Cardiac muscle cell (in vitro differentiated cells and primary cell): ENCODE data around the gene MYH15. TPM values are rescaled to one million over a fixed set of nuclear protein-coding genes. Genes with fewer than 3 reads are reported as not detected.

Source experiments
- DNase-seq, 2 donors: peaks; one replicate each; pipeline versions ENCODE4 v3.0.0 to v3.0.0-alpha.2; 2010 to 2017; ENCODE audit warnings: low read depth in 1 of 2, low spot score in 1 of 2
- H3K27ac ChIP-seq: fragments of 200-600 bp; sonication (generic); 2 replicates; pipeline ENCODE4 v1.5.1; 2016
- H3K27me3 ChIP-seq: fragments of 200-600 bp; sonication (generic); 2 replicates; pipeline ENCODE4 v1.6.0; 2016; ENCODE audit warnings: control low read depth
- H3K36me3 ChIP-seq: fragments of 200-600 bp; sonication (generic); 2 replicates; pipeline ENCODE4 v1.5.1; 2016; ENCODE audit warnings: control low read depth
- H3K4me1 ChIP-seq: fragments of 200-600 bp; sonication (generic); 2 replicates; pipeline ENCODE4 v1.8.1; 2017; ENCODE audit warnings: low read depth, mild to moderate bottlenecking, mixed run types
- H3K4me3 ChIP-seq: fragments of 200-600 bp; sonication (generic); 2 replicates; pipeline ENCODE4 v1.5.1; 2016; ENCODE audit warnings: mild to moderate bottlenecking
- H3K9me3 ChIP-seq: fragments of 200-600 bp; sonication (generic); 2 replicates; pipeline ENCODE4 v1.5.1; 2017; ENCODE audit warnings: low read depth, mild to moderate bottlenecking, control low read depth
- polyA plus RNA-seq: library from polyadenylated mRNA; unstranded; fragments of >200 nt; fragmentation: Nextera tagmentation; extraction: Ambion mirVana; gene quantifications from 2 replicates; pipeline ENCODE4 v1.2.1, GENCODE V29; 2016
- total RNA-seq: library from RNA; depleted of rRNA; stranded (reverse); fragments of >200 nt; gene quantifications from 2 replicates; pipeline ENCODE4 v1.2.3, GENCODE V29; 2016
- TF ChIP-seq, protein P1 (sequence below): IDR thresholded peaks from 2 replicates; pipeline ENCODE4 v1.5.1; 2012; ENCODE audit warnings: low read depth, mild to moderate bottlenecking, low read length

The MYH15 gene
- total and polyA plus RNA-seq, 2 experiments from 2014 or later = 0.24 to 0.55 TPM

DNA sequence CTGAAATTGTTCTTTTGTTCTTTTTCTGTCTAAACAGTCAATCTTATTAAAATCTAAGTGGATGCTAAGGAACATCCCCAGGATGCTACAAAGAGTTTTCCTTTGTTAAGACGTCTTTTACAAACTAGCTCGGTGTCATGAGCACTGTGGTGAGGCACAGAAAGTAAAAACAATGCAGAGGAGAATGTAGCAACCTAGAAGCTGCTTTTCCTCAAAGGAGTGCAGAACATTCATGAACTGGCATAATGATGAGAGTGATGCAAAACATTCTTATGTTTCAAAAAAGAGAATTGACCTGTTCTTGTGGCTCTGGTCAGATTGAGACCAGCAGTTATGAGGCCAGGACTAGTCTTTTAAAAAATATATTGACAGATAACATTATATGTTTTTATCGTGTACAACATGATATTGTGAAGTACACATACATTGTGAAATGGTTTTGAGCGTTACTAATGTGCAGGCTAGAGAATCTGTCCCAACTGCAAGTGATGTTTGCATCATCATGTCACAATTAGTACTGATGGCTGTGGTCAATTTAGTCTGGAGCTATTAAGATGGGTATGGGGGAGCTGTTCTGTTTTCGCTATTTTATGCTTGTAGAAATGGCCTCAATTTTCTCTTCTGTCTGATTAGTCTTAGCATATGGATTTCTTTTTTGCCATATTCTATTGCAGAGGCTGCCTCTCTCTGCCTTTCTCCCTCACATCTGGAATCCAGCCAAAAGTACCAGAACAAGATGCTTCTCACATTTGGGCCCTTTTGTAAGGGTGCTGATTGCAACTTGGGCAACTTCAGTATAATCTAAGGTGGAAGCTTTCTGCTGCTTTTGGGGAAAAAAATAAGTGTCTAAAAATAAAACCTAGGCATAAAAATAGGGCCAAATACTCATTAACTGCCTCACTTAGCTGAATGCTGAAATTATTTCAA, 163.8 kb downstream of the MYH15 start:
- no peaks in the 10 kb centered on the region for H3K9me3 ChIP-seq
- no peaks in the 10 kb centered on the region for H3K4me1 ChIP-seq
- H3K4me3 ChIP-seq = no peak overlapping the region
- H3K36me3 ChIP-seq = no peaks in the 10 kb centered on the region
- no peak overlapping the region for H3K27ac ChIP-seq
- peak in 1 of 2 donors; percentile 18 for DNase-seq
- no peaks in the 10 kb centered on the region for H3K27me3 ChIP-seq
- TF ChIP-seq, protein P1, sequence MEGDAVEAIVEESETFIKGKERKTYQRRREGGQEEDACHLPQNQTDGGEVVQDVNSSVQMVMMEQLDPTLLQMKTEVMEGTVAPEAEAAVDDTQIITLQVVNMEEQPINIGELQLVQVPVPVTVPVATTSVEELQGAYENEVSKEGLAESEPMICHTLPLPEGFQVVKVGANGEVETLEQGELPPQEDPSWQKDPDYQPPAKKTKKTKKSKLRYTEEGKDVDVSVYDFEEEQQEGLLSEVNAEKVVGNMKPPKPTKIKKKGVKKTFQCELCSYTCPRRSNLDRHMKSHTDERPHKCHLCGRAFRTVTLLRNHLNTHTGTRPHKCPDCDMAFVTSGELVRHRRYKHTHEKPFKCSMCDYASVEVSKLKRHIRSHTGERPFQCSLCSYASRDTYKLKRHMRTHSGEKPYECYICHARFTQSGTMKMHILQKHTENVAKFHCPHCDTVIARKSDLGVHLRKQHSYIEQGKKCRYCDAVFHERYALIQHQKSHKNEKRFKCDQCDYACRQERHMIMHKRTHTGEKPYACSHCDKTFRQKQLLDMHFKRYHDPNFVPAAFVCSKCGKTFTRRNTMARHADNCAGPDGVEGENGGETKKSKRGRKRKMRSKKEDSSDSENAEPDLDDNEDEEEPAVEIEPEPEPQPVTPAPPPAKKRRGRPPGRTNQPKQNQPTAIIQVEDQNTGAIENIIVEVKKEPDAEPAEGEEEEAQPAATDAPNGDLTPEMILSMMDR = no peak

DNA sequence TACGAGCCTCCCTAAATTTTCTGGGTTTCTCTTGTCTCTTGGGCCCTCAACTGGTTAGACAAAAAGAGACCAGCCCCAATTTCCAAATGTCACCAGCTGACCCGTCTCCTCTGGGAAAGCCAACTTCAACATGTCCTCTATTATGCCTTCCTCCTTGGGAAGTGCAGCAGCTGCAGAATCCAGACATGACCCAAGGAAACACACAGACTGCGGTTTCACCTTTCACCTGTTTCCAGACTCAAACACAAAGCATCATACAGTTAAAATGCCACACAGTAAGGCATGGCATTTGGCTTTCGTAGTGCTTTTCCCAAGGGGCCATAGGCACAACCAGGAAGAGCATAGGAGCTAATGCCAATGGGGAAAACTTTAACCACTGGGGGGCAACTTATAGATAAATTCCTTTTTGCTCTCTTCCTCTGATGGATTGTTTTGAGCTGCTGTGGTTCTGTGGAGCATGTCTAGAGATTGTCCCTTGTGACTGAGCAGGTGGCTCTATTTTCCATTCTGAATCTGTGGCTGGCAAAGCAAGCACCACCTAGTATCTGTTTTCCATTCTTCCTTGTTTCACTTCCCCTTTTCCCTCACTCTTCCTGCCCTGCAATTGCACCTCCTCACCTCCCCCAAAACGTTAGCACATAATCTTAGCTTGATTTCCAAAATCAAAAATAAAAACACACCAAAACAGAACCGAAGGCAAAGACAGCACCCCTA, 164.7 kb downstream of the MYH15 start:
- H3K27me3 ChIP-seq = no peaks in the 10 kb centered on the region
- no peak for DNase-seq
- H3K9me3 ChIP-seq = no peaks in the 10 kb centered on the region
- no peaks in the 10 kb centered on the region for H3K4me1 ChIP-seq
- TF ChIP-seq, protein P1 = no peak
- H3K27ac ChIP-seq = no peak overlapping the region
- H3K4me3 ChIP-seq = no peak overlapping the region
- no peaks in the 10 kb centered on the region for H3K36me3 ChIP-seq

DNA sequence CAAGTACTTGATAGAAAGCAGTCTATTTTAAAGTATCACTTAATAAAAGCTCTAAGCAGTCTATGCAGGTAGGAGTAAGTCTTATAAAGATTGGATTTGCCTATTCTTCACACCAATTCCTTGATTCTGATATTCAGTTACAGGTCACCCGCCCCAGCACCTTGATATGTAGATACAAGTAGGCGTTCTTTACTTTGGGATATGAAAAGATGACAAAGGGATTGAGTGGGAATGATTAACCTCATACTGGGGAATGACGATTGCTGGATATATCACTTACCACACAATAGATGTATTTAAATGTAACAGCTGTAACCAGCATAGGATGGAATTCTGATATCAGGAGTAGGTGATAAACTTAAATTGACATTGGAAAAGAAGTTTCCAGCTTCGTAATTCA, 166.9 kb downstream of the MYH15 start:
- Histone ChIP-seq H3K9me3 (no peaks in the 10 kb centered on the region), H3K36me3 (no peaks in the 10 kb centered on the region), H3K27me3 (no peaks in the 10 kb centered on the region), H3K4me1 (no peaks in the 10 kb centered on the region), H3K27ac (no peak overlapping the region), H3K4me3 (no peak overlapping the region)
- TF ChIP-seq, protein P1 = no peak
- DNase-seq = no peak

DNA sequence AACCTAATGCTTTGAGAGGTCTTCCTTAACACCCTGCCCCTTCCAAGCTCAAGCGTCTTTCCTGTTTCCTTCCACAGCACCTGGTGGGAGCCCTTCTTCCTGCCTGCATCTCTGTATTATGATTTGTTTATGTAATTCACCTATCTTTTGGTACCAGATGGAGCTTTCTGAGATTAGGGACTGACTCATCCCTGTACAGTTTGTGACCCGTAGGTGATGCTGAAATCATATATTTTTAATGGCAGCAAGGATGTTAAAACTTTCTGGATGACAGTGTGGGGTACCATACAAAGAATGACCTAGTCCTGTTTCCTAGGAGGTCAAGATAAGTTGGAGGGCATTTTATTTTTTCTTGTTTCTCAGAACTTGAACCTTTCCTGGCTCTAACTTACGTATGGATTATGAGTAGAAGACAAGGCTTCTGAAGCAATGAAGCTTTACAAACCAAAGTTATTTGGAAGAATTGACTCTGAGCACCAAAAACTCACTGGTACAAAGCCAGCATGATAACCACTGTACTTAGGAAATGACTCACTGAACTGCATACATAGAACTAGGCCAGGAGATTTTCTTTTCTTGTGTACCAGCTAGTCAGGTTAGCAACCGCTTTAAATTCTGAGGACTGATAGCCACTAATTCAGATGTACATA, 167.4 kb downstream of the MYH15 start:
- H3K4me3 ChIP-seq = no peak overlapping the region
- DNase-seq = peak in 1 of 2 donors; percentile 77
- no peaks in the 10 kb centered on the region for H3K4me1 ChIP-seq
- no peaks in the 10 kb centered on the region for H3K27me3 ChIP-seq
- H3K9me3 ChIP-seq = no peaks in the 10 kb centered on the region
- no peaks in the 10 kb centered on the region for H3K36me3 ChIP-seq
- TF ChIP-seq, protein P1 = no peak
- H3K27ac ChIP-seq = no peak overlapping the region

DNA sequence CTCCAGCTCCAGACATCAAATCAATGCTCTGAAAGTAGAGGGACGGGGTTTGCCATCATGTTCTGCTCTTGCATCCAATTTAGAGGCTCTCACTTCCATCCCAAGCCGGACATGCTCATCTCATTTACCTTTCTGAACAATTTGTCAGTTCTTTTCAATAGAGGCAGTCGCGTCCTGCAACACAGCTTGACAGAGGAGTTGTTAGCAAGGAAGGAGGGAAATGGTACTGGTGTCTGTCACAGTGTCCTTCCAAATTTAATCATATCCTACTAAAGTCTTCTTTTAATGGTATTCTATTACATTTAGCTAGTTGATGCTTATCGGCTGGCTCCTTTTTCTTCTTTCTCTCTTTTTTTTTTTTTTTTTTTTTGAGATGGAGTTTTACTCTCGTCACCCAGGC, 168.5 kb downstream of the MYH15 start:
- Histone ChIP-seq H3K9me3 (no peaks in the 10 kb centered on the region), H3K36me3 (no peaks in the 10 kb centered on the region), H3K27me3 (no peaks in the 10 kb centered on the region), H3K4me1 (no peaks in the 10 kb centered on the region), H3K27ac (no peak overlapping the region), H3K4me3 (no peak overlapping the region)
- DNase-seq = no peak
- TF ChIP-seq, protein P1 = no peak
